Activated naive CD4-positive, alpha-beta T cell treated with anti-CD3 and anti-CD28 coated beads for 36 hours (primary cell): ENCODE results near the gene ZNF350. TPM values are rescaled to one million over a fixed set of nuclear protein-coding genes. Genes with fewer than 3 reads are reported as not detected.
"Not testable (repeated sequence)": the region's sequence is repeated elsewhere in the genome, so short reads cannot be mapped to it uniquely, and the experiment has no call there.

Experiments
- CTCF ChIA-PET: fragments of 350-600 bp; sonication (Branson Sonifier 250); formaldehyde crosslinking; loops from one replicate; lab custom pipeline; 2021; ENCODE audit warnings: antibody characterized with exemption; lab: Charles Lee
- DNase-seq: peaks from one replicate; pipeline ENCODE4 v3.0.0-alpha.2; 2020
- H3K27ac Mint-ChIP-seq: one replicate; pipeline ENCODE4 v1.8.0; 2021; ENCODE audit warnings: mild to moderate bottlenecking, mixed read lengths
- H3K27me3 Mint-ChIP-seq: one replicate; pipeline ENCODE4 v1.8.0; 2021; ENCODE audit warnings: low read depth, mixed read lengths
- H3K36me3 Mint-ChIP-seq: one replicate; pipeline ENCODE4 v1.8.0; 2021; ENCODE audit warnings: low read depth, mixed read lengths
- H3K4me1 Mint-ChIP-seq: one replicate; pipeline ENCODE4 v1.8.0; 2021; ENCODE audit warnings: low read depth, mixed read lengths
- H3K4me3 Mint-ChIP-seq: one replicate; pipeline ENCODE4 v1.8.0; 2021; ENCODE audit warnings: mild to moderate bottlenecking, moderate library complexity, mixed read lengths
- H3K9me3 Mint-ChIP-seq: one replicate; pipeline ENCODE4 v1.8.0; 2021; ENCODE audit warnings: mixed read lengths
- intact Hi-C: fragments of 100-400 bp; cut with micrococcal nuclease; formaldehyde crosslinking; loops from one replicate; pipeline ENCODE4 v1.15.1; 2023
- total RNA-seq, 2 experiments: library from RNA; stranded (reverse); gene quantifications; one replicate each; pipeline ENCODE4 v1.2.3, GENCODE V29; 2021

ZNF350 gene
- total RNA-seq, 2 experiments from 2014 or later: 6.6 to 6.7 TPM

DNA sequence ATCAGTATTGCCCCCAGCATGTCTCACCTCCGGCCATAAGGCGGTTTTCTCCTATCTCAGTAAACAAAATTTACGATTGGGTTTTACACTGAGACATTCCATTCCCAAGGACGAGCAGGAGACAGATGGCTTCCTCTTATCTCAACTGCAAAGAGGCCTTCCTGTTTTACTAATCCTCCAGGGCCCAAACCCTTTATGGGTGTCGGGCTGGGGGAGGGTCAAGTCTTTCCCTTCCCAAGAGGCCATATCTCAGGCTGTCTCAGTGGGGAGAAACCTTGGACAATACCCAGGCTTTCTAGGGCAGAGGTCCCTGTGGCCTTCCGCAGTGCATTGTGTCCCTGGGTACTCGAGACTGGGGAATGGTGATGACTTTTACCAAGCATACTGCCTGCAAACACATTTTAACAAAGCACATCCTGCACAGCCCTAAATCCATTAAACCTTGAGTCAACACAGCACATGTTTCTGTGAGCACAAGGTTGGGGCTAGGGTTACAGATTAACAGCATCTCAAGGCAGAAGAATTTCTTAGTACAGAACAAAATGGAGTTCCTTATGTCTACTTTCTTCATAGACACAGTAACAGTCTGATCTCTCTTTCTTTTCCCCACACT lies 25.9 kb downstream of the ZNF350 start:
- CTCF ChIA-PET, H3K27ac Mint-ChIP-seq, H3K27me3 Mint-ChIP-seq, DNase-seq, H3K4me1 Mint-ChIP-seq, intact Hi-C loops, H3K4me3 Mint-ChIP-seq: not testable (repeated sequence)
- Mint-ChIP-seq H3K36me3 (peaks cover 60% of the 10 kb centered on the region), H3K9me3 (peaks cover 70% of the 10 kb centered on the region)

DNA sequence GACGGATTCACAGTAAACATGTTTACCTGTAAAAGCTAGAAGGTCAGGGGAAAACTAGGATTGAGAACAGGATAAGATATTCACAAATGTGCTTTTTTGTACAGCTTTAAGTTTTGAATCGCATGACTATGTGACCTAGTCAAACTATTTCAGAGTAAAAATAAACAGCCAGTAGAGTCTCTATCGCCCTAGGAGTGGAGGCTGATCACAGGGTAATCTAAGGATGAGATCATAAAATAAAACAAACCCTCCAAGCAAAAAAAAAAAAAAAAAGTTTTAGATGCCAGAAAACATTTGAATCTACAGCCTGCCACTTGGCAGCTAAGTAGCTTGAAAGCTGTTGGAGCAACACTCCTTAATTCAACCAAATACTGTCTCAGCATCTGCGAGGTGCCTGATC lies 26.8 kb downstream of the ZNF350 start:
- no peaks in the 10 kb centered on the region for H3K27me3 Mint-ChIP-seq
- CTCF ChIA-PET: no interaction called here

GRCh38 chr19:51957846-51958245 lies 28.8 kb downstream of the ZNF350 start:
- Mint-ChIP-seq H3K36me3 (peaks cover 40% of the 10 kb centered on the region), H3K9me3 (peaks cover 52% of the 10 kb centered on the region)
- H3K27me3 Mint-ChIP-seq, CTCF ChIA-PET, intact Hi-C loops, H3K4me3 Mint-ChIP-seq, DNase-seq, H3K4me1 Mint-ChIP-seq, H3K27ac Mint-ChIP-seq: not testable (repeated sequence)

More for the DNA sequence above, 26.8 kb downstream of the ZNF350 start:
- Mint-ChIP-seq H3K4me1 (no peaks in the 10 kb centered on the region), H3K36me3 (peaks cover 54% of the 10 kb centered on the region), H3K27ac (no peak overlapping the region), H3K4me3 (no peak overlapping the region), H3K9me3 (peaks cover 65% of the 10 kb centered on the region)
- DNase-seq: no peak
- intact Hi-C loops: no loop called here

DNA sequence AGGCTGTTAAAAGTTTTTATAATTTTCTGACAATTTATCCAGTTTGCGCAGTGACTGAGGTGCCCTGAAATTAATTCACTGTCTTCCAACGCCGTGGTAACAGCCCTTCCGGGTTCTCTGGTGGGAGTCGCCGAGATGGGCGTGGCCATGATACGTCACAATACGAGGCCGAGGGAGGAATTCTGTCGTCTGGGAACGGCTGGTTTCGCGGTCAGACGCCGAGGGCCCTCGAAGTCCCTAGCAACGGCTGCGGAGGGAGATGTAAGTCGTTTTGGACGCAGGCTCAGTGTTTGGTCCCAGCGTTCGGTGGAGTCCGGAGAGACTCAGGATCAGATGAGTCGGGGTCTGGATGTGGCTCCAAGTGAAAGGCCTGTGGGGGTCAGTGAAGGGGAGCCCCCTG lies 37.7 kb downstream of the ZNF350 start:
- H3K36me3 Mint-ChIP-seq: peaks cover 47% of the 10 kb centered on the region
- no peaks in the 10 kb centered on the region for H3K27me3 Mint-ChIP-seq
- H3K4me1 Mint-ChIP-seq: no peaks in the 10 kb centered on the region
- CTCF ChIA-PET: interaction anchor here (0.8 kb wide), 1 partner anchor 13 kb away, joined by 3 read pairs; no protein-coding TSS in a partner anchor
- H3K9me3 Mint-ChIP-seq: peaks cover 71% of the 10 kb centered on the region
- intact Hi-C loops: no loop called here
- no peak overlapping the region for H3K4me3 Mint-ChIP-seq
- H3K27ac Mint-ChIP-seq: no peak overlapping the region
- no peak for DNase-seq

- CTCF ChIA-PET: no interaction called here
- no peak for DNase-seq
- Mint-ChIP-seq H3K4me3 (no peak overlapping the region), H3K4me1 (no peaks in the 10 kb centered on the region), H3K36me3 (peaks cover 62% of the 10 kb centered on the region), H3K9me3 (peaks cover 83% of the 10 kb centered on the region), H3K27ac (no peak overlapping the region), H3K27me3 (no peaks in the 10 kb centered on the region)
- intact Hi-C loops: no loop called here
Measured at GRCh38 chr19:51946602-51947001, 40.0 kb downstream of the ZNF350 start.

DNA sequence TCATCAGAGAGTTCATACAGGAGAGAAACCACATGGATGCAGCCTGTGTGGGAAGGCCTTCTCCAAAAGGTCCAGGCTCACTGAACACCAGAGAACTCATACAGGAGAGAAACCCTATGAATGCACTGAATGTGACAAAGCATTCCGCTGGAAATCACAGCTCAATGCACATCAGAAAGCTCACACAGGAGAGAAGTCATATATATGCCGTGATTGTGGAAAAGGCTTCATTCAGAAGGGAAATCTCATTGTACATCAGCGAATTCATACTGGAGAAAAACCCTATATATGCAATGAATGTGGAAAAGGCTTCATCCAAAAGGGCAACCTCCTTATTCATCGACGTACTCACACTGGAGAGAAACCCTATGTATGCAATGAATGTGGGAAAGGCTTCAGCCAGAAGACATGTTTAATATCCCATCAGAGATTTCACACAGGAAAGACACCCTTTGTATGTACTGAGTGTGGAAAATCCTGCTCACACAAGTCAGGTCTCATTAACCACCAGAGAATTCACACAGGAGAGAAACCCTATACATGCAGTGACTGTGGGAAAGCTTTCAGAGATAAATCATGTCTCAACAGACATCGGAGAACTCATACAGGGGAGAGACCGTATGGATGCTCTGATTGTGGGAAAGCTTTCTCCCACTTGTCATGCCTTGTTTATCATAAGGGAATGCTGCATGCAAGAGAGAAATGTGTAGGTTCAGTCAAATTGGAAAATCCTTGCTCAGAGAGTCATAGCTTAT lies 41.7 kb downstream of the ZNF350 start:
- Mint-ChIP-seq H3K36me3 (peaks cover 73% of the 10 kb centered on the region), H3K9me3 (peaks cover 83% of the 10 kb centered on the region), H3K4me3 (no peak overlapping the region), H3K27ac (no peak overlapping the region), H3K4me1 (no peaks in the 10 kb centered on the region), H3K27me3 (no peaks in the 10 kb centered on the region)
- DNase-seq: no peak
- intact Hi-C loops: no loop called here
- CTCF ChIA-PET: no interaction called here

GRCh38 chr19:51938936-51939335 lies 47.7 kb downstream of the ZNF350 start:
- no peak overlapping the region for H3K27ac Mint-ChIP-seq
- H3K4me3 Mint-ChIP-seq: no peak overlapping the region
- peaks cover 63% of the 10 kb centered on the region for H3K9me3 Mint-ChIP-seq
- H3K36me3 Mint-ChIP-seq: peaks cover 91% of the 10 kb centered on the region
- no peaks in the 10 kb centered on the region for H3K4me1 Mint-ChIP-seq
- CTCF ChIA-PET: no interaction called here
- no peak for DNase-seq
- H3K27me3 Mint-ChIP-seq: no peaks in the 10 kb centered on the region
- intact Hi-C loops: no loop called here

DNA sequence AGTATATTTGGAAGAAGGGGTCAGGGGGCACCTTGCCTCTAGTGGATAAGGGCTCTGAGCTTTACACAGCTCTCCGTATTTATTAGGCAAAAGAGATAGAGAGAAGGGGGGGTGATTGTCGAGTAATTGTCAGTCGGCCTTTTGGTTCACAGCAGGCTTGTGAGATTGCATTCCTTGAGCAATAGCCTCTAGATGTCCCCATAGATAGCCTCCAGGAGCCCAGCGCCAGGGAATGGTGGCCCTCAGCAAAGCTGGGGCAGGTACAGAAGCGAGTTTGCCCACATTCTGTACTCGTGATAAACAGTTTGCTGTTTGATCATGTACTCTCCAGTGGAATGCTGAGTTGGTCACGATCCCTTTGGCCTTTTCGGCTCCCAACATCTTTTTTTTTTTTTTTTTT lies 54.7 kb downstream of the ZNF350 start:
- intact Hi-C loops: no loop called here

GRCh38 chr19:51927859-51928258 lies 58.8 kb downstream of the ZNF350 start:
- Mint-ChIP-seq H3K27ac (peak overlapping the region; percentile 96), H3K4me3 (peak overlapping the region; percentile 96), H3K4me1 (peaks cover 21% of the 10 kb centered on the region), H3K9me3 (peaks cover 49% of the 10 kb centered on the region), H3K27me3 (no peaks in the 10 kb centered on the region), H3K36me3 (peaks cover 62% of the 10 kb centered on the region)
- CTCF ChIA-PET: no interaction called here
- DNase-seq: no peak
- intact Hi-C loops: loop anchor here (1.0 to 10.0 kb wide), 6 partner anchors 23 to 307 kb away; partner anchors contain the start of genes ZNF350, ZNF432, ZNF615 and ZNF649

More for the DNA sequence above, 54.7 kb downstream of the ZNF350 start:
- H3K27me3 Mint-ChIP-seq: no peaks in the 10 kb centered on the region
- CTCF ChIA-PET: no interaction called here
- peaks cover 78% of the 10 kb centered on the region for H3K36me3 Mint-ChIP-seq
- H3K4me3 Mint-ChIP-seq: no peak overlapping the region
- H3K4me1 Mint-ChIP-seq: peaks cover 12% of the 10 kb centered on the region
- H3K9me3 Mint-ChIP-seq: peaks cover 40% of the 10 kb centered on the region
- no peak overlapping the region for H3K27ac Mint-ChIP-seq
- DNase-seq: no peak

- peak; percentile 91 for DNase-seq
- H3K9me3 Mint-ChIP-seq: peaks cover 52% of the 10 kb centered on the region
- intact Hi-C loops: loop anchor here (1.0 to 10.0 kb wide), 6 partner anchors 22 to 308 kb away; partner anchors contain the start of genes ZNF350, ZNF432, ZNF615 and ZNF649
- H3K36me3 Mint-ChIP-seq: peaks cover 57% of the 10 kb centered on the region
- H3K27me3 Mint-ChIP-seq: no peaks in the 10 kb centered on the region
- H3K4me1 Mint-ChIP-seq: peaks cover 21% of the 10 kb centered on the region
- peak within 1 kb of the TSS; percentile 96 for H3K4me3 Mint-ChIP-seq
- H3K27ac Mint-ChIP-seq: peak within 1 kb of the TSS; percentile 96
- CTCF ChIA-PET: no interaction called here
Measured at GRCh38 chr19:51926784-51927741, 59.6 kb downstream of the ZNF350 start, which contains the start of gene ZNF613. ZNF613 (plus strand) TSS chr19:51927472; CDS start chr19:51936221, 8,749 bp downstream.

- intact Hi-C loops: loop anchor here (2.0 to 10.0 kb wide), 3 partner anchors 121 to 308 kb away; partner anchors contain the start of genes ZNF432 and ZNF841
- CTCF ChIA-PET: interaction anchor here (0.7 kb wide), 1 partner anchor 170 kb away, joined by 3 read pairs; no protein-coding TSS in a partner anchor
- H3K4me1 Mint-ChIP-seq: peaks cover 21% of the 10 kb centered on the region
- H3K4me3 Mint-ChIP-seq: peak overlapping the region; percentile 96
- peak overlapping the region; percentile 96 for H3K27ac Mint-ChIP-seq
- no peaks in the 10 kb centered on the region for H3K27me3 Mint-ChIP-seq
- peaks cover 53% of the 10 kb centered on the region for H3K36me3 Mint-ChIP-seq
- no peak for DNase-seq
- H3K9me3 Mint-ChIP-seq: peaks cover 53% of the 10 kb centered on the region
Measured at GRCh38 chr19:51926426-51926783, 60.2 kb downstream of the ZNF350 start.

DNA sequence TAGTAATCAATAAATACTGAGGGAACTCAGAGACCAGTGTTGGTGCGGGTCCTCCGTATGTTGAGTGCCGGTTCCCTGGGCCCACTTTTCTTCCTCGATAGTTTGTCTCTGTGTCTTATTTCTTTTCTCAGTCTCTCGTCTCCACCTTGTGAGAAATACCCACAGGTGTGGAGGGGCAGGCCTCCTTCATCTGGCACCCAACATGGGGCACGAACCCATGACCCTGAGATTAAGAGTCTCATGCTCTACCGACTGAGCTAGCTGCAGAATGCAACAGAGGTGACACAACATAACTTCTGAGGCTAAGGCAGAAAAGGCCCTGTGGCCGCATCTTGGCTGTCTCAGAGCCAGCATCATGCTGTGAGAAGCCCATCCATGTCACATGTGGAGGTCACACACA lies 64.7 kb downstream of the ZNF350 start:
- CTCF ChIA-PET: no interaction called here
- Mint-ChIP-seq H3K27ac (no peak overlapping the region), H3K4me3 (no peak overlapping the region), H3K4me1 (peaks cover 8% of the 10 kb centered on the region), H3K36me3 (peaks cover 29% of the 10 kb centered on the region), H3K9me3 (peaks cover 68% of the 10 kb centered on the region), H3K27me3 (no peaks in the 10 kb centered on the region)
- intact Hi-C loops: loop anchor here (10.0 kb wide), 1 partner anchor 313 kb away; no protein-coding TSS in a partner anchor
- DNase-seq: no peak
